ENCODE measurements around the gene KCNQ1.

The KCNQ1 gene

GRCh38 chr11:2524446-2525165 is 79.8 kb downstream of the KCNQ1 start:
- no peak for DNase-seq (ENCODE audit: low read depth)

- DNase-seq (ENCODE audit: low read depth) = no peak
These were observed 80.5 kb downstream of the KCNQ1 start for GRCh38 chr11:2525166-2525861.

DNA sequence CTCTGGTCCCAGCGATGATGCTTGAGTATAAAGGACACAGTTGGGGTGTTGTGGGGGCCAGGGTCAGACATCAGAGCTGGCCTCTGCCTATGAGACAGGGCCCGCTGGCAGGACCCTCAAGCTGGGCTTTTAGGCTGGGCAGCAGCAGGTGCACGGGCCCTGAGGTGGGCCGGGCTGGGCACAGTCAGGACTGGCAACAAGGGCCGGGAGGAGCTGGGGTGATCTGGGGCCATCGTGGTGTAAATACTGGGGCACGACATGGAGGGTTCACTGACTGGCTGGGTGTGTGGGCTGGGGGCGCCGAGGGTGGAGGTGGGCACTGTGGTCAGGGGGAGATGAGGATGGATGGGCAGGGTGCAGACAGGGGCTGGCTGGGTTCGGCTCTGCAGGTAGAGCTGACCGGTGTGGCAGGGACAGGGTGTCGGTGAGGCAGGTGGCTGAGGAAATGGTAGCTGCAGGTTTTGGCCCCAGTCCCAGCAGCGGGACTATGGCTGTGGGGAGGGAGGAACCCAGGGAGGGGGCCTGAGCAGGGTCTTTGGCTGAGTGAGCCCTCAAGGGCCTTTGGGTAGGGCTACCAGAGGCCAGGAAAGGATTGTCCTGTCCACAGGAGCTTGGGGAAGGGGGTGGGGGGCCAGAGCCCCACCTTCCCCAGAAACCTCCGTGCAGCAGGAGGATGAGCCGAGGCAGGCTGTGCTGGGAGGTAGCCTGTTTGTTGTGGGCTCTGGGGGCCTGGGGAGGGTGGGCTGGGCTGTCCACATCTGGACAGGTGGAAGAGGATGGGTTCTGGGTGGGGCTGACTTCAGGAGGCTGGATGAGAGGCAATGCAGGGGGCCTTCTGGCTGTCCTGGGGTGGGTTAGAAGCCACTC is 81.4 kb downstream of the KCNQ1 start:
- no peak for DNase-seq (ENCODE audit: low read depth)

DNA sequence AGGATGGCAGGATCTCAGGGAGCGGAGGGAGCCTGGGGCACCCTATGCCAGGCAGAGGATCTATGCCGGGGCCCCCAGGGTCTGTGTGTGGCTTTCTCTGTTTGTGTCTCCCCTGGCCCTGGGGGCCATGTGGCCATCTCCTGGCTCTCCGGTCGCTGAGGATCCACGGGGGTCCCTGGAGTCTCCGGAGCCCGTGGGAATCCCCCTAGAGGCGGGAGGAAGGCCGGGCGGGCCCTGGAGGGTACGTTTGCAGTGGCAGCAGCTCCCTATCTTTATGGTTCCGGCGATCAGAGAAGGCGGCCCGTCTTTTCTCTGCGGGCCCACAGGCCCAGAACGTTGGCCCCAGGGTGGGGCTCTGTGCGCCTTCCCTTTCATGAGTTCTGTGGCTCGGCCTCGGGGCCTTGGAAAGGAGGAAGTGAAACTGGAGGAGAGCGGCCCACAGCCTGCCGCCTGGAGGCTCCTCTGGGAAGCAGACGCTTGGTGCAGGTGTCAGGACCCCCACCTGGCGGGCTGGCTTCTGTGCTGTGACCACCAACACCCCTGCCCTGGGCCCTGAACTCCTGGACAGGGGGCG is 82.1 kb downstream of the KCNQ1 start:
- DNase-seq (ENCODE audit: low read depth) = no peak

- no peak for DNase-seq (ENCODE audit: low read depth)
These were observed 82.9 kb downstream of the KCNQ1 start for GRCh38 chr11:2527621-2528291.

DNA sequence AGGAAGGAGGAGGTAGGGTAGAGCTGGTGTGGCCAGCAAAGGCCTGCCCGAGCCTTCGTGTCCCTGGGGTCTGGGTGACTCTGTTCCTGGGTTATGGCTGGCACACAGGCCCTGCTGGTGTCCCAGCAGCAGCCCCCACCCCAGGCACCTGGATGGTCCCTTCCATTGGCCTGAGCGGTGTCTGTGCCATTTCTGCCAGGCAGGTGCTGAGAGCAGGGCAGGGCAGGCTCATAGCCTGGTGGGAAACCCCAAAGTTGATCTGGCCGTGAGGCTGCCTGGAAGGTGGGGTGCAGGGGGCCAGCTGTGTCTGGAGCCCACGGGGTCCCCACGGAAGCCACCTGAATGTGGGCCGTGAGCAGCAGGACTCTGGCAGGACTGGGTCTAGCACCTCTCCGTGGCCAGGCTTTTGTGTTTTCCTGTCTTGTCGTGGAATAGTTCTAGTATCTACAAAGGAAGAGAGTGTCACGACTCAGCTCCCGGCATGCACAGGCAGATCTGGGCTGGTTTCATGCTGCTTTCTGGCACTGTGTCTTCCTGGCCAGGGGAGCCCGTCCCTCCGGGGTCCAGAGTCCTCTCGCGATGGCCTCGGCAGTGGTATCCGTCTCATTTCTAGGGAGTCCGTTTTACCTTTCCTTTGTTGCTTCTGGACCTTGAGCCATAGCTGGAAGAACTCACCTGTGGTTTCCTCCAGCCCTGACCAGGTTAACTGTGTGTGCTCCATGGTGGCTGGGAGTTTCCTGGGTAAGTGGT is 83.7 kb downstream of the KCNQ1 start:
- no peak for DNase-seq (ENCODE audit: low read depth)

GRCh38 chr11:2529173-2529572 is 84.4 kb downstream of the KCNQ1 start:
- DNase-seq (ENCODE audit: low read depth) = no peak

GRCh38 chr11:2529636-2530035 is 84.8 kb downstream of the KCNQ1 start:
- DNase-seq (ENCODE audit: low read depth) = no peak

DNA sequence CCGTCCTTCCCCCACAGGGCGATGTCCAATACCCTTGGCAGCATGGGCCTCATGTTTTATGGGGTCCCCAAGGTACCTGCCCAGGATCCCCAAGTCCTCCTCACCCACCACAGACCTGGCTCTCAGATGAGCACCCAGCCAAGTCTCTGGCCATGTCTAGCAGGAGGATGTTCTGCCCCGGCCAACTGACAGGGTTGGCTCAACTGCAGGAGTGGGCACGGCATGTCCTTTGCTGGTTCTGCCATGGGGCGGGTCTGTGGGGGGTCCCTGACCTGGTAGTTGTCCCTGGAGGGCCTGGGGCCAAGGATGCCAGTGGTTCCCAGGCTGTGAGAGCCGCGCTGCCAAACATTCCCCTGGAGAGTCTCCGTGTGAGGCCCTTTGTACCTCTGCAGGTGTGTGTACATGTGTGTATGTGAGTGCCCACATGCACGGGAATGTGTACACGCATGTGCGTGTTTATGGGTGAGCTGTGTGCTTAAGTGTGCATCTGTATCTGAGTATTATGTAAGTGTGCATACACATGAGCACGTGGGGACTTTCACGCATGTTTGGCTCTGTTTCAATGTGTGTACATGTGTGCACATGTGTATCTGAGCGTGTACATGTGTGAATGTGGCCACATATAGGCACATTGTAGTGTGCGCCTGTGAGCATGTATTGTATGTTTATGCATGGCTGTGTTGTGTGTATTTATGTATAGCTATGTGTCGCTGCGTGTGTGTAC is 85.5 kb downstream of the KCNQ1 start:
- no peak for DNase-seq (ENCODE audit: low read depth)

DNA sequence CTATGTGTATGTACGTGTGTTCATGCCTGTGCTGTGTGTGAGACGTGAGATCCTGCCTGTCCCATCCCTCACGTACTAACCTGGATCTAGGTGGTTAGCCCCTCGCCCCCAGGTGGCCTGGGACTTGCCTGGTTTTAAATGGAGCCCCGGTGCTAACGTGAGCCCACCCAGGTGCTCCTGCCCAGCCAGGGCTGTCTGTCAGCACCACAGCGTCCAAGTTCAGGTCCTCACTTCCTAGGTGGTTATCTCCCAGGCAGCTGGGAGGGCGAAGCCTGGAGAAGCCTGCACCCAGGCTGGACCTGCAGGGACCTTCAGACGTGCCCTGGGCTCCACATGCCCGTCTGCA is 86.0 kb downstream of the KCNQ1 start:
- DNase-seq (ENCODE audit: low read depth) = no peak

DNA sequence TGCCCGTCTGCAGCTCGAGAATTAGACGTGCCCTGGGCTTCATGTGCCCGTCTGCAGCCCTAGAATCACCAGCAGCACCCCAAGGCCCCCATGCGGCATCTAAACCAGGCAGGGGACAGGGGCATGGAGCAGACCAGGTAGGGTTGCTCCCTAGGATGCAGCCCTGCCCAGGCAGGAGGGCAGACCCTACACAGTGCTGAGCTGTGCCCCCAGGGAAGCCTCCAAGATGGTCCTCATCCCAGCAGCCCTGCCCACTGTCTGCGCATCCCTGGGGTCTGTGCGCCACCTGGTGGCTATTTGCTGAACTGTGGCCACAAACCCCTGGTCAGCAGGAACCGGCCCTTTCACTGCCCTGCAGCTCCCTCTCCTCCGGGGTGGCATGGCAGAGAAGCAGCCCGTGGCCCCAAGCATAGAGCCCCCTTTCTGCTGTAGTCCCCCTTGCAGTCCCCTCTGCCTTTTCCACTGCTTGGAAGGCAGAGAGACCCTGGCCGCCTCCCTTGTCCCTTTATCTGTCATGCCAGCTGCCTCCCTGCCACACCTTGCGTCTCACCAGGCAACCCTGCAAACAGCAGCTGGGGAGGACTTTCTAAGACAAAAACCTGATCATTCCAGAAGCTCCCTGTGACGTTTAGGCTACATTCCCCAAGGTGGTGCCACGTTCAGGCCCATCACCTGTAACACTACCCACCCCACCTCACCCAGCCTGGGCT is 86.6 kb downstream of the KCNQ1 start:
- DNase-seq (ENCODE audit: low read depth) = peak; percentile 25

DNA sequence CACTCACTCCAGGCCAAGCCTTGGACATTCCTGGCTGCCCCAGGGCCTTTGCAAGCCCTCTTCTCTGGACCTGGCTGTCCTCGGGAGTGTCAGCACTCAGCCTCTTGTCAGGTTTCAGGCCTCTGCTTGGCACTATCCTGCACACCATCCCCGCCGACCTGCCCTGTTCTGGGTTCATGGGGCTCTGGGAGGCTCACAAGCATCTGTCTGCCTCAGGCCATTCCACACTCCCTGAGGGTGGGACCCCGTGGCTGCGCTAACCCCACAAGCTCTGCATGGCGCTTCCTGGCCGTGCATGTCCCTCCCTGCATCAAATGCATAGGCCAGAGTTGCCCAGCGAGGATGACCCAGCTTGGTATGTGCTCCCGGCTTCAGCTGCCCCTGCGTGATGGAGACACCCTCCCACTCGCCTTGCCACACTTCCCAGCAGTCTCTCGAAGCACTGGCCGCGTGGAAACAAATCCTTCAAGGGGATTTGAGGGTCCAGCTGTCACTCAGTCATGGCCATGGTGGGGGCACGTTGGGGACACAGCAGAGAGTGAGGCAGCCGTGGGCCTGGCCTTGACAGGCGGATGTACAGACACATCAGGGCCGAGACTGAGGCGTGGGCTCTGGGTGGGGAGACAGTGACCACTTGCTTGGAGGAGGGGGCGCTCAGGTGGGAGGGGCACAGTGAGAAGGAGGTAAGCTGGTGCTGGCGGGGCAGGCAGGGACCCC is 87.3 kb downstream of the KCNQ1 start:
- DNase-seq (ENCODE audit: low read depth) = no peak

GRCh38 chr11:2532704-2533586 is 88.1 kb downstream of the KCNQ1 start:
- DNase-seq (ENCODE audit: low read depth) = peak; percentile 68

DNA sequence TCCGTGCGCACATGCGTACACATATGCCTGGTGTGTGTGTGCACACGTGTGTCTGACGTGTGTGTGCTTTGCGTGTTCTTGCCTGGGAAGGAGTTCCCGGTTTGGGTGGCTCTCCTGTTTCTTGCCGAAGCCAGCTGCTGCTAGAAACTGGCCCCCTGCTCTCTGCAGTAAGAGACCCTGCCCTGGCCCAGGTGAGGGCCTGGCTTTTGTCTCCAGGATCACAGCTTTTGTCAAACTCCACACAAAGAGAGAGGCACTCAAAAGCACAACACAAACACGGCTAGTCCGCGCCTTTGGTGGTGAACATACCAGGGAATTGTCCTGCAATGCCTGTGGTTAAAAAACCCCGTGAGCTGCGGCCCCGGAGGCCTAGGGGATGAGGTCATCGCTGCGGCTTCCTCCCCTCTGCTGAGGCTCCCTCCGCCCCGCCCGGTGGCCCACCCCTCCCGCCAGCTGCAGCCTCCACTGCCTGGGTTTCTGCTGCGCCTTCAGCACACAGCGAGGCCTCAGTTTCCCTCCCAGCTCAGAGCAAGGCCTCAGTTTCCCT is 88.9 kb downstream of the KCNQ1 start:
- no peak for DNase-seq (ENCODE audit: low read depth)

GRCh38 chr11:2534134-2534956 is 89.5 kb downstream of the KCNQ1 start:
- no peak for DNase-seq (ENCODE audit: low read depth)

DNA sequence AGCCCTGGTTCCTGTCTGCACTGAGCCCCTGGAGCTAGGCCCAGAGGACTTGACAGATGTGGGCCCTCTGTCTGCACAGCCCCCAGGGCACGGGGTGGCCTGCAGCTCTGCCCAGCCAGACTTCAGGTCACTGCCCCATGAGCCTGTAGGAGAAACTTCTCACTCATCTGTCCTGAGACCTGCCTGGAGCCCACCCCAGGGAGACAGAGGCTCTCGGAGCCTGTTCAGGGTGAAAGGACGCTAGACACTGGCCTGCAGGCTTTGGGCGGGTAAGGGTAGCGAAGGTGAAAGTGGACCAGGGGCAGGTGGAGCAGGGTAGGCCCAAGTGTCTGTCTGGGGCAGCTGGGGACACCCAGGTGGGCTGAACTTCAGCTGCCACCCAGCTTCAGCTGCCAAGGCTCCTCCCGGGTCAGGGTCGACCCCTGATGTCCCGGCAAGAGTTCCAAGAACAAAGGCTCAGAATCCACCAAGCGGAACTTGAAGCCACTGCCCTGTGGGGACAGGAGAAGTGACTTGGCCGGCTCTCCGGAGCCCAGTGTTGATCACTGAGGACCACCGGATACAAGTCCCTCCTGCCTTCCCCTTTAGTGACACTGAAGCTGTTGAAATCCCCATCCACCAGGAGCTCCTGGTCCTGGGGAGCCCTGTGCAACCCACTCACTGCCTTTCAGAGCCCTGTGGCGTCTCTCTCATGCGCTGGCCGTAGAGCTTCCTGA is 90.3 kb downstream of the KCNQ1 start:
- DNase-seq (ENCODE audit: low read depth) = no peak

All from T-helper 22 cell (primary cell).